BLaER1 treated with 17β-estradiol and CSF1 and Interleukin-3, amounts not matched to agents 10 nM and 100 nM (cell line): ENCODE measurements around the gene GPER1.
A peak's percentile ranks its signal among the peaks of the same experiment; 100 is the strongest.

ENCODE experiments used
- H3K27ac ChIP-seq, 11 experiments: shearing (Covaris generic); formaldehyde crosslinking; 2 replicates each; pipeline ENCODE4 v1.8.1; 2022
- H3K27me3 ChIP-seq, 11 experiments: shearing (Covaris generic); formaldehyde crosslinking; 2 replicates each; pipeline ENCODE4 v1.8.1; 2022
- H3K36me3 ChIP-seq, 11 experiments: shearing (Covaris generic); formaldehyde crosslinking; 2 replicates each; pipeline ENCODE4 v1.8.1; 2022
- H3K4me1 ChIP-seq, 10 experiments: shearing (Covaris generic); formaldehyde crosslinking; 2 replicates each; pipeline ENCODE4 v1.8.1; 2022
- H3K4me2 ChIP-seq, 11 experiments: shearing (Covaris generic); formaldehyde crosslinking; 2 replicates each; pipeline ENCODE4 v1.8.1; 2022
- H3K4me3 ChIP-seq, 10 experiments: shearing (Covaris generic); formaldehyde crosslinking; 2 replicates each; pipeline ENCODE4 v1.8.1; 2022
- H3K9ac ChIP-seq, 11 experiments: shearing (Covaris generic); formaldehyde crosslinking; 2 replicates each; pipeline ENCODE4 v1.8.1; 2022
- H3K9me3 ChIP-seq, 11 experiments: shearing (Covaris generic); formaldehyde crosslinking; replicated peaks in 1 of 11; 2 replicates each; pipeline ENCODE4 v1.8.1; 2022
- H4K20me1 ChIP-seq, 11 experiments: shearing (Covaris generic); formaldehyde crosslinking; 2 replicates each; pipeline ENCODE4 v1.8.1; 2022
- Cebpa-rat ChIP-seq, 11 experiments: shearing (Covaris generic); IDR thresholded peaks; 2 replicates each; pipeline ENCODE4 v1.8.1; 2022

Gene GPER1

GRCh38 chr7:1056785-1057410 is 31.0 kb upstream of the GPER1 start:
- Histone ChIP-seq H4K20me1 (peaks cover 0 to 72% (median 41%) of the 10 kb centered on the region in 11 experiments; a peak in 17 of 22 replicates), H3K4me1 (peaks cover 92 to 96% (median 95%) of the 10 kb centered on the region in 10 experiments), H3K4me2 (peak overlapping the region; percentile 86 to 100 (median 100)), H3K9ac (peak overlapping the region in 8 of 11 experiments; percentile 71 to 85 (median 78); a peak in 14 of 22 replicates), H3K36me3 (peaks cover 0 to 15% (median 10%) of the 10 kb centered on the region in 11 experiments; a peak in 14 of 22 replicates), H3K27ac (peak overlapping the region in 8 of 11 experiments; percentile 73 to 92 (median 83); a peak in 17 of 22 replicates), H3K27me3 (peaks cover 0 to 20% (median 0%) of the 10 kb centered on the region in 11 experiments; a peak in 4 of 22 replicates), H3K4me3 (peak overlapping the region in 8 of 10 experiments; percentile 43 to 69 (median 64); a peak in 12 of 20 replicates), H3K9me3 (no peaks in the 10 kb centered on the region)
- TF ChIP-seq Cebpa-rat (IDR thresholded peaks at IDR 0.05): no peak

- no peak for TF ChIP-seq Cebpa-rat (IDR thresholded peaks at IDR 0.05)
- Histone ChIP-seq H3K4me1 (peaks cover 93 to 96% (median 95%) of the 10 kb centered on the region in 10 experiments), H3K9ac (peak overlapping the region in 8 of 11 experiments; percentile 11 to 85 (median 38); a peak in 12 of 22 replicates), H3K27ac (peak overlapping the region in 7 of 11 experiments; percentile 46 to 92 (median 84); a peak in 13 of 22 replicates), H3K4me3 (peak overlapping the region in 3 of 10 experiments; percentile 17 to 64 (median 34); a peak in 3 of 20 replicates), H3K36me3 (peaks cover 0 to 15% (median 10%) of the 10 kb centered on the region in 11 experiments; a peak in 14 of 22 replicates), H4K20me1 (peaks cover 0 to 74% (median 44%) of the 10 kb centered on the region in 11 experiments; a peak in 18 of 22 replicates), H3K27me3 (peaks cover 0 to 24% (median 0%) of the 10 kb centered on the region in 11 experiments; a peak in 4 of 22 replicates), H3K9me3 (no peaks in the 10 kb centered on the region), H3K4me2 (peak overlapping the region; percentile 43 to 100 (median 100))
Measured at GRCh38 chr7:1057416-1058291, 30.3 kb upstream of the GPER1 start.

- peak overlapping the region; percentile 47 to 100 (median 100) for H3K4me2 ChIP-seq
- peak overlapping the region in 8 of 11 experiments; percentile 10 to 58 (median 27); a peak in 11 of 22 replicates for H3K9ac ChIP-seq
- no peak overlapping the region for H3K4me3 ChIP-seq
- H3K4me1 ChIP-seq: peaks cover 91 to 96% (median 95%) of the 10 kb centered on the region in 10 experiments
- peaks cover 0 to 81% (median 50%) of the 10 kb centered on the region in 11 experiments; a peak in 18 of 22 replicates for H4K20me1 ChIP-seq
- H3K9me3 ChIP-seq: no peaks in the 10 kb centered on the region
- TF ChIP-seq Cebpa-rat (IDR thresholded peaks at IDR 0.05): no peak
- peaks cover 0 to 25% (median 0%) of the 10 kb centered on the region in 11 experiments; a peak in 4 of 22 replicates for H3K27me3 ChIP-seq
- H3K36me3 ChIP-seq: peaks cover 0 to 15% (median 10%) of the 10 kb centered on the region in 11 experiments; a peak in 14 of 22 replicates
- H3K27ac ChIP-seq: peak overlapping the region in 8 of 11 experiments; percentile 12 to 92 (median 56); a peak in 14 of 22 replicates
Measured at GRCh38 chr7:1058311-1058710, 29.6 kb upstream of the GPER1 start.

GRCh38 chr7:1058821-1059199 is 29.1 kb upstream of the GPER1 start:
- peak overlapping the region in 8 of 11 experiments; percentile 10 to 66 (median 39); a peak in 13 of 22 replicates for H3K9ac ChIP-seq
- no peak overlapping the region for H3K4me3 ChIP-seq
- no peaks in the 10 kb centered on the region for H3K9me3 ChIP-seq
- H3K27me3 ChIP-seq: peaks cover 0 to 25% (median 0%) of the 10 kb centered on the region in 11 experiments; a peak in 4 of 22 replicates
- H3K27ac ChIP-seq: peak overlapping the region in 10 of 11 experiments; percentile 9 to 92 (median 44); a peak in 15 of 22 replicates
- peak overlapping the region; percentile 47 to 100 (median 100) for H3K4me2 ChIP-seq
- TF ChIP-seq Cebpa-rat (IDR thresholded peaks at IDR 0.05): no peak
- peaks cover 0 to 85% (median 55%) of the 10 kb centered on the region in 11 experiments; a peak in 18 of 22 replicates for H4K20me1 ChIP-seq
- peaks cover 86 to 96% (median 95%) of the 10 kb centered on the region in 10 experiments for H3K4me1 ChIP-seq
- H3K36me3 ChIP-seq: peaks cover 0 to 15% (median 10%) of the 10 kb centered on the region in 11 experiments; a peak in 14 of 22 replicates

GRCh38 chr7:1059200-1060091 is 28.5 kb upstream of the GPER1 start:
- Histone ChIP-seq H3K4me3 (peak overlapping the region in 3 of 10 experiments; percentile 10 to 49 (median 25); a peak in 2 of 20 replicates), H3K4me1 (peaks cover 80 to 96% (median 93%) of the 10 kb centered on the region in 10 experiments), H3K36me3 (peaks cover 0 to 15% (median 10%) of the 10 kb centered on the region in 11 experiments; a peak in 14 of 22 replicates), H3K27me3 (peaks cover 0 to 25% (median 0%) of the 10 kb centered on the region in 11 experiments; a peak in 4 of 22 replicates), H3K9me3 (no peaks in the 10 kb centered on the region), H4K20me1 (peaks cover 0 to 85% (median 61%) of the 10 kb centered on the region in 11 experiments; a peak in 18 of 22 replicates), H3K9ac (peak overlapping the region in 8 of 11 experiments; percentile 2 to 66 (median 44); a peak in 13 of 22 replicates), H3K4me2 (peak overlapping the region; percentile 72 to 100 (median 100)), H3K27ac (peak overlapping the region in 10 of 11 experiments; percentile 9 to 92 (median 46); a peak in 17 of 22 replicates)
- no peak for TF ChIP-seq Cebpa-rat (IDR thresholded peaks at IDR 0.05)

GRCh38 chr7:1060315-1061072 is 27.4 kb upstream of the GPER1 start:
- H3K9me3 ChIP-seq: no peaks in the 10 kb centered on the region
- H3K9ac ChIP-seq: peak overlapping the region; percentile 15 to 66 (median 37); a peak in 19 of 22 replicates
- H3K4me1 ChIP-seq: peaks cover 73 to 96% (median 93%) of the 10 kb centered on the region in 10 experiments
- peaks cover 0 to 85% (median 69%) of the 10 kb centered on the region in 11 experiments; a peak in 18 of 22 replicates for H4K20me1 ChIP-seq
- peaks cover 0 to 15% (median 10%) of the 10 kb centered on the region in 11 experiments; a peak in 14 of 22 replicates for H3K36me3 ChIP-seq
- H3K4me2 ChIP-seq: peak overlapping the region; percentile 72 to 96 (median 94)
- TF ChIP-seq Cebpa-rat (IDR thresholded peaks at IDR 0.05): no peak
- peaks cover 0 to 22% (median 0%) of the 10 kb centered on the region in 11 experiments; a peak in 4 of 22 replicates for H3K27me3 ChIP-seq
- H3K4me3 ChIP-seq: peak overlapping the region in 6 of 10 experiments; percentile 10 to 49 (median 26); a peak in 10 of 20 replicates
- H3K27ac ChIP-seq: peak overlapping the region in 10 of 11 experiments; percentile 2 to 66 (median 44); a peak in 16 of 22 replicates
